A673 (cell line): Measurements from ENCODE around the gene TANC1. TPM values are rescaled to one million over a fixed set of nuclear protein-coding genes. Genes with fewer than 3 reads are reported as not detected.
A peak's percentile ranks its signal among the peaks of the same experiment; 100 is the strongest.

Experiments
- BruUV-seq: library from RNA; stranded (reverse); fragments of 400-500 nt; replicated peaks from 2 replicates; lab custom pipeline; 2021; lab: Mats Ljungman, UMichigan
- CTCF ChIA-PET: fragments of 300-600 bp; sonication (Branson Sonifier 250); formaldehyde crosslinking; loops from one replicate; lab custom pipeline; 2022; ENCODE audit warnings: antibody characterized with exemption; lab: Charles Lee
- POLR2A ChIA-PET: fragments of 300-600 bp; sonication (Branson Sonifier 250); formaldehyde crosslinking; loops from one replicate; lab custom pipeline; 2022; ENCODE audit warnings: antibody characterized with exemption; ENCODE audit not compliant: low non-redundant PET; lab: Charles Lee
- DNase-seq: peaks from one replicate; pipeline ENCODE4 v3.0.0-alpha.2; 2015; ENCODE audit warnings: low spot score
- H3K27ac ChIP-seq: fragments of 200-600 bp; sonication (generic); 2 replicates; pipeline ENCODE4 v1.5.1; 2016; ENCODE audit warnings: mixed run types, low read depth, mild to moderate bottlenecking, mixed read lengths, antibody characterized with exemption, low read length; ENCODE audit not compliant: poor library complexity, severe bottlenecking
- H3K27me3 ChIP-seq: fragments of 200-600 bp; sonication (generic); replicated peaks from 2 replicates; pipeline ENCODE4 v1.6.1; 2017; ENCODE audit warnings: mixed run types, low read depth, mild to moderate bottlenecking, mixed read lengths, antibody characterized with exemption, low read length; ENCODE audit not compliant: insufficient read depth, poor library complexity
- H3K36me3 ChIP-seq: fragments of 200-600 bp; sonication (generic); 2 replicates; pipeline ENCODE4 v1.6.1; 2016; ENCODE audit warnings: mixed run types, mild to moderate bottlenecking, mixed read lengths, antibody characterized with exemption, low read length; ENCODE audit not compliant: insufficient read depth, poor library complexity, severe bottlenecking
- H3K4me1 ChIP-seq: fragments of 200-600 bp; sonication (generic); 2 replicates; pipeline ENCODE4 v1.6.1; 2017; ENCODE audit warnings: mixed run types, mild to moderate bottlenecking, mixed read lengths, antibody characterized with exemption, low read length; ENCODE audit not compliant: insufficient read depth, poor library complexity, severe bottlenecking
- H3K4me3 ChIP-seq: fragments of 200-600 bp; sonication (generic); 2 replicates; pipeline ENCODE4 v1.5.1; 2016; ENCODE audit warnings: low read depth, mixed run types, mild to moderate bottlenecking, mixed read lengths, low read length; ENCODE audit not compliant: poor library complexity, severe bottlenecking
- H3K9me3 ChIP-seq: fragments of 200-600 bp; sonication (generic); 2 replicates; pipeline ENCODE4 v1.6.1; 2016; ENCODE audit warnings: mixed run types, low read depth, mild to moderate bottlenecking, mixed read lengths, antibody characterized with exemption, low read length; ENCODE audit not compliant: poor library complexity, severe bottlenecking
- EZH2 ChIP-seq: fragments of 200-600 bp; sonication (generic); IDR thresholded peaks from 2 replicates; pipeline ENCODE4 v1.6.1; 2017; ENCODE audit warnings: borderline replicate concordance, low read depth, mild to moderate bottlenecking, mixed read lengths, antibody characterized with exemption, low read length; ENCODE audit not compliant: poor library complexity, severe bottlenecking
- intact Hi-C: fragments of 100-400 bp; cut with micrococcal nuclease; formaldehyde crosslinking; loops from one replicate; pipeline ENCODE4 v1.10.0; 2022; ENCODE audit not compliant: unreplicated experiment
- total RNA-seq: library from RNA; stranded (reverse); gene quantifications from 2 replicates; pipeline ENCODE4 v1.2.3, GENCODE V29; 2021
- TF ChIP-seq, protein P1 (sequence below): fragments of 300-800, 200-600 bp; sonication (generic); conservative IDR thresholded peaks from 2 replicates; pipeline ENCODE4 v1.5.1; 2017; ENCODE audit warnings: low read depth, mild to moderate bottlenecking, antibody characterized with exemption, low read length, moderate library complexity, mixed read lengths

Gene TANC1
- total RNA-seq, 1 experiment from 2014 or later: 9.0 TPM

GRCh38 chr2:159010340-159010739 lies 41.9 kb downstream of the TANC1 start:
- H3K27ac ChIP-seq: no peak overlapping the region
- intact Hi-C loops: no loop called here
- peaks cover 8% of the 10 kb centered on the region for H3K9me3 ChIP-seq
- peak; percentile 34 for DNase-seq
- no peaks in the 10 kb centered on the region for H3K27me3 ChIP-seq
- POLR2A ChIA-PET: no interaction called here
- no TSS peak for BruUV-seq
- peaks cover 4% of the 10 kb centered on the region for H3K4me1 ChIP-seq
- CTCF ChIA-PET: no interaction called here
- H3K36me3 ChIP-seq: no peaks in the 10 kb centered on the region
- TF ChIP-seq, protein P1, sequence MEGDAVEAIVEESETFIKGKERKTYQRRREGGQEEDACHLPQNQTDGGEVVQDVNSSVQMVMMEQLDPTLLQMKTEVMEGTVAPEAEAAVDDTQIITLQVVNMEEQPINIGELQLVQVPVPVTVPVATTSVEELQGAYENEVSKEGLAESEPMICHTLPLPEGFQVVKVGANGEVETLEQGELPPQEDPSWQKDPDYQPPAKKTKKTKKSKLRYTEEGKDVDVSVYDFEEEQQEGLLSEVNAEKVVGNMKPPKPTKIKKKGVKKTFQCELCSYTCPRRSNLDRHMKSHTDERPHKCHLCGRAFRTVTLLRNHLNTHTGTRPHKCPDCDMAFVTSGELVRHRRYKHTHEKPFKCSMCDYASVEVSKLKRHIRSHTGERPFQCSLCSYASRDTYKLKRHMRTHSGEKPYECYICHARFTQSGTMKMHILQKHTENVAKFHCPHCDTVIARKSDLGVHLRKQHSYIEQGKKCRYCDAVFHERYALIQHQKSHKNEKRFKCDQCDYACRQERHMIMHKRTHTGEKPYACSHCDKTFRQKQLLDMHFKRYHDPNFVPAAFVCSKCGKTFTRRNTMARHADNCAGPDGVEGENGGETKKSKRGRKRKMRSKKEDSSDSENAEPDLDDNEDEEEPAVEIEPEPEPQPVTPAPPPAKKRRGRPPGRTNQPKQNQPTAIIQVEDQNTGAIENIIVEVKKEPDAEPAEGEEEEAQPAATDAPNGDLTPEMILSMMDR: no peak
- no peak overlapping the region for H3K4me3 ChIP-seq

- ChIA-PET CTCF (no interaction called here), POLR2A (no interaction called here)
- TF ChIP-seq, protein P1: no peak
- no peak for TF ChIP-seq EZH2
- Histone ChIP-seq H3K27me3 (no peaks in the 10 kb centered on the region), H3K4me1 (peaks cover 4% of the 10 kb centered on the region), H3K4me3 (no peak overlapping the region), H3K36me3 (no peaks in the 10 kb centered on the region), H3K9me3 (peaks cover 14% of the 10 kb centered on the region), H3K27ac (no peak overlapping the region)
- intact Hi-C loops: no loop called here
- no TSS peak for BruUV-seq
- DNase-seq: no peak
Measured at GRCh38 chr2:159010963-159011362, 42.5 kb downstream of the TANC1 start.

GRCh38 chr2:159012142-159012541 lies 43.7 kb downstream of the TANC1 start:
- POLR2A ChIA-PET: no interaction called here
- intact Hi-C loops: no loop called here
- DNase-seq: no peak
- peaks cover 17% of the 10 kb centered on the region for H3K9me3 ChIP-seq
- no peaks in the 10 kb centered on the region for H3K27me3 ChIP-seq
- no peaks in the 10 kb centered on the region for H3K36me3 ChIP-seq
- BruUV-seq: no TSS peak
- TF ChIP-seq, protein P1: no peak
- no peak for TF ChIP-seq EZH2
- peaks cover 4% of the 10 kb centered on the region for H3K4me1 ChIP-seq
- no peak overlapping the region for H3K4me3 ChIP-seq
- CTCF ChIA-PET: no interaction called here
- no peak overlapping the region for H3K27ac ChIP-seq
